DND-41 (cell line): ENCODE results near the gene TMEM134.

Experiments
- ATAC-seq: fragments of 200-7000 bp; cut with Tn5 transposase; 3 replicates; pipeline ENCODE4 v1.9.1; 2021; ENCODE audit warnings: low read depth; ENCODE audit not compliant: insufficient read depth
- DNase-seq: peaks from one replicate; pipeline ENCODE4 v3.0.0-alpha.2; 2020
- H2AFZ ChIP-seq: 2 replicates; pipeline ENCODE4 v1.6.0; 2012; ENCODE audit warnings: low read depth, low read length
- H3K27ac ChIP-seq: 2 replicates; pipeline ENCODE4 v1.5.1; 2012; ENCODE audit warnings: low read length, inconsistent platforms
- H3K27me3 ChIP-seq: fragments of 200-600 bp; sonication (generic); 2 replicates; pipeline ENCODE4 v1.6.0; 2012; ENCODE audit warnings: low read length, mild to moderate bottlenecking, inconsistent platforms; ENCODE audit not compliant: insufficient read depth, poor library complexity
- H3K36me3 ChIP-seq: 2 replicates; pipeline ENCODE4 v1.5.1; 2012; ENCODE audit warnings: low read length, inconsistent platforms; ENCODE audit not compliant: insufficient read depth
- H3K4me1 ChIP-seq: 2 replicates; pipeline ENCODE4 v1.5.1; 2012; ENCODE audit warnings: mild to moderate bottlenecking, low read length; ENCODE audit not compliant: insufficient read depth
- H3K4me2 ChIP-seq: 2 replicates; pipeline ENCODE4 v1.6.0; 2012; ENCODE audit warnings: mild to moderate bottlenecking, moderate library complexity, low read length, inconsistent platforms; ENCODE audit not compliant: insufficient read depth
- H3K4me3 ChIP-seq, 2 experiments: fragments of 200-600 bp in 1 of 2; shearing (Covaris generic) in 1 of 2; 2 replicates each; pipeline ENCODE4 v1.5.1; 2012 to 2016; ENCODE audit warnings: inconsistent platforms in 2 of 2, low read length in 2 of 2, mild to moderate bottlenecking in 2 of 2, low read depth in 1 of 2, moderate library complexity in 1 of 2
- H3K79me2 ChIP-seq: 2 replicates; pipeline ENCODE4 v1.6.0; 2012; ENCODE audit warnings: low read length, inconsistent platforms; ENCODE audit not compliant: insufficient read depth
- H3K9ac ChIP-seq: 2 replicates; pipeline ENCODE4 v1.6.0; 2012; ENCODE audit warnings: low read depth, mild to moderate bottlenecking, inconsistent platforms, low read length, moderate library complexity
- H3K9me3 ChIP-seq: 2 replicates; pipeline ENCODE4 v1.5.1; 2012; ENCODE audit warnings: low read length, moderate library complexity, mild to moderate bottlenecking, inconsistent platforms; ENCODE audit not compliant: insufficient read depth, severe bottlenecking
- H4K20me1 ChIP-seq: 2 replicates; pipeline ENCODE4 v1.6.0; 2012; ENCODE audit warnings: low read length; ENCODE audit not compliant: insufficient read depth
- EZH2 ChIP-seq: IDR thresholded peaks from 3 replicates; pipeline ENCODE4 v1.6.1; 2012; ENCODE audit warnings: borderline replicate concordance, low read depth, mild to moderate bottlenecking, moderate library complexity, low read length, inconsistent platforms; ENCODE audit not compliant: severe bottlenecking
- TF ChIP-seq, protein P1 (sequence below): IDR thresholded peaks from 2 replicates; pipeline ENCODE4 v1.5.1; 2012; ENCODE audit warnings: borderline replicate concordance, low read length, moderate library complexity, mild to moderate bottlenecking; ENCODE audit not compliant: poor library complexity, severe bottlenecking; ENCODE audit errors: extremely low read depth

The TMEM134 gene

DNA sequence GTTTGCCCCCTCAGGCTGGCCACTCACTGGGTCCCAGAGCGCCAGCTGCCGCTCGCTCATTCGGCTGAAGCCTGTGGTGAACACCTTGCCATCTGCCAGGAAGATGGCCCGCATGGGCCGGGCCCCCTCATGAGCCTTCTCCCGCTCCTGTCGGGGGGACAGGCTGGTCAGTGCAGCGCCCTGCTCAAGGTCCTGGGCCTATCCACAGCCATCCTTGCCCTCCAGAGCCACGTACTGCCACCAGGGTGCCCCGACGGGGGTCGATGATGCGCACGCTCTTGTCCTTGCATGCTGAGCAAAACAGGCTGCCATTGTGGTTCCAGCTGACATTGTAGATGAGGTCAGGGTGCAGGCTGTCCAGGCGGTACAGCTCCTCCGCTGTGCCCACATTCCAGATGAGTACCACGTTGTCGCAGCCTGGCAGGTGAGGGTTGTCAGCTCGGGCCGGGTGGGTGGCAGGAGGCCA lies 27.9 kb downstream of the TMEM134 start:
- Histone ChIP-seq H4K20me1 (peaks cover 11% of the 10 kb centered on the region), H3K27ac (peak overlapping the region; percentile 59), H3K4me1 (peaks cover 64% of the 10 kb centered on the region), H3K4me2 (no peak overlapping the region), H3K4me3 (no peak overlapping the region), H2AFZ (no peak overlapping the region), H3K36me3 (peaks cover 31% of the 10 kb centered on the region), H3K79me2 (peaks cover 49% of the 10 kb centered on the region), H3K27me3 (no peaks in the 10 kb centered on the region), H3K9me3 (no peaks in the 10 kb centered on the region), H3K9ac (no peak overlapping the region)
- ATAC-seq (no peak), DNase-seq (peak; percentile 18)
- TF ChIP-seq EZH2, result no peak
- TF ChIP-seq, protein P1, sequence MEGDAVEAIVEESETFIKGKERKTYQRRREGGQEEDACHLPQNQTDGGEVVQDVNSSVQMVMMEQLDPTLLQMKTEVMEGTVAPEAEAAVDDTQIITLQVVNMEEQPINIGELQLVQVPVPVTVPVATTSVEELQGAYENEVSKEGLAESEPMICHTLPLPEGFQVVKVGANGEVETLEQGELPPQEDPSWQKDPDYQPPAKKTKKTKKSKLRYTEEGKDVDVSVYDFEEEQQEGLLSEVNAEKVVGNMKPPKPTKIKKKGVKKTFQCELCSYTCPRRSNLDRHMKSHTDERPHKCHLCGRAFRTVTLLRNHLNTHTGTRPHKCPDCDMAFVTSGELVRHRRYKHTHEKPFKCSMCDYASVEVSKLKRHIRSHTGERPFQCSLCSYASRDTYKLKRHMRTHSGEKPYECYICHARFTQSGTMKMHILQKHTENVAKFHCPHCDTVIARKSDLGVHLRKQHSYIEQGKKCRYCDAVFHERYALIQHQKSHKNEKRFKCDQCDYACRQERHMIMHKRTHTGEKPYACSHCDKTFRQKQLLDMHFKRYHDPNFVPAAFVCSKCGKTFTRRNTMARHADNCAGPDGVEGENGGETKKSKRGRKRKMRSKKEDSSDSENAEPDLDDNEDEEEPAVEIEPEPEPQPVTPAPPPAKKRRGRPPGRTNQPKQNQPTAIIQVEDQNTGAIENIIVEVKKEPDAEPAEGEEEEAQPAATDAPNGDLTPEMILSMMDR, result no peak

DNA sequence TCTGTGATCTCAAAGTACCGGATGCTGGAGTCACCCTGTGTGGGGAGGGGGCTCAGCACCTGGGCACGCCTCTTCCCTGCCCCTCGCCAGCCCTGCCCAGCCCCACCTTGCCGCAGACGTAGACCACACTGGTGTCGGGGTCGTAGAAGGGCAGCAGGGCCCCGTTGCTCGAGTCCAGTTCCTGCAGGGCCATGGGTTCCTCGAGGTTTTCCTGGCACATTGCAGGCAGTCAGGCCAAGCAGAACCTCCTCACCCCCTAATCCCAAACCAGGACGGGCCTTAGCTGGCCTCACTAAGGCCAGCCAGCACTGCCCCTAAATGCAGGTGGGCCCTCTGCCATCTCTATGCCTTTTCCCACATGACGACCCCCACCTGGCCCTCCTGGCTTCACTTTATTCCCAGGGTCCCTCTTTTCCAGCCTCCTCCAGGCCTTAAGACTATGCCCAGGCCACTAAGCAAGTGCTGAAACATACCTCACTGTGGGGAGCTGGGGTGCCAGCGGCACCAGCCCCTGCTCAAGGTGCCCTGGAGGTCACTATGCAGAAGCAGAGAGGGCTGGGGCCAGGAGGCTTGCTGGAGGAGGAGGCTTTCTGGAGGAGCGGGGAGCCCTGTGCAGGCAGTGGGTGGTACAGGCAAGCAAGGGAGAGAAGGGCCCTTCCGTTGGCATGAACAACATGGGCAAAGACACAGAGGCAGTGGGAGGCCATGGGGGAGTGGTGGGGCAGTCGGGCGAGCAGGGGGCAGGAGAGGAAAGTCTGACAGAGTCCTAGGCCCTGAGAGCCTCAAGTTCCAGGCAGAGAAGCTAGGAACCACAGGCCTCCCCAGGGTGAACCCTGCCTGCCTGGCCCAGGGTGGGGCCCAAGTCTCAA lies 28.6 kb downstream of the TMEM134 start:
- no peak for TF ChIP-seq EZH2
- TF ChIP-seq, protein P1, result no peak
- 0 out of 2 replicates have a peak overlapping the region, but pooled peaks have one; percentile 7 for H3K9ac ChIP-seq
- peak overlapping the region; percentile 59 for H3K27ac ChIP-seq
- H3K36me3 ChIP-seq, result peaks cover 38% of the 10 kb centered on the region
- H3K4me3 ChIP-seq, result no peak overlapping the region
- peaks cover 55% of the 10 kb centered on the region for H3K79me2 ChIP-seq
- peaks cover 69% of the 10 kb centered on the region for H3K4me1 ChIP-seq
- DNase-seq, result peak; percentile 23
- H2AFZ ChIP-seq, result no peak overlapping the region
- H3K9me3 ChIP-seq, result no peaks in the 10 kb centered on the region
- ATAC-seq, result no peak
- no peaks in the 10 kb centered on the region for H3K27me3 ChIP-seq
- peaks cover 18% of the 10 kb centered on the region for H4K20me1 ChIP-seq
- H3K4me2 ChIP-seq, result no peak overlapping the region

DNA sequence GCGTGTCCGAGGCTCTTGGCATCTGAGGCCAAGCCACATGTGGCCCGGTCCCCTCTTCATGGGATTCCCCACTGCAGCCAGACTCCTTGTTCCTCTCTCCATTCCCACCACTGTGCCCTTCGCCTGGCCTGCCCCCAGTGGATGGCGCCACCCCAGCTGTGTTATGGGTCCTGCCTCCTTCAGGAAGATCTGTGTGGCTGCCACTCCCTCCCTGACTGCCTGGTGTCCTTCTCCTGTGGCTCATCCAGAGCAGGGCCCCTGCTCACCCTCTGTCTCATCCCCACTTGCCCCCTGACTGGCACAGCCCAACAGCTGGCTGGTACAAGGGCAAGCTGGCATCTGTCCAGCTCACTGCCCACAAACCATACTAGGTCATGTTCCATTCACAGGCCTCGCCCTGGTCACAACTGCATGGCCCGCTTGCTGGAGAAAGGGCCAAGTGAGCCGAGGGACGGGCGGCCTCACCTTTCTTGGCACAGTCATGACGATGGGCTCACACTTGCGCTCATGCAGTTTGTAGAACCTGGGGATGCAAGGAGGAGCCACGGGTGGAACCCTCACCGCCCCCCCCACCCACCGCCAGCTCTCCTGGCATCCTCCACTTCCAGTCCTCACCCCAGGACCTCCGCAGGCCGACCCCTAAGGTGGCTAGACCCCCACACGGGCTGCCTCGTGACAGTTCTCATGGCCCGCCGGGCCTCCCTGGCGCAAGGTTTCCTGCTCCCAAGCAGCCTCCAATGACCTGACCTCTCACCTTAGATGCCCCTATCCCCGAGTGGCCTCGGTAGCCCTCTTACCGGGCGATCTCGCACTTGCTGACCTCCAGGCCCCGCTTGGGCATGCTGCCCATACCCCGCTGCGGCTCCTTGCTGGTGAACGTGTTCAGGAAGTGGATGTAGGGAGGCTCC lies 29.5 kb downstream of the TMEM134 start:
- peak; percentile 52 for DNase-seq

More for the DNA sequence above, 29.5 kb downstream of the TMEM134 start:
- peaks cover 58% of the 10 kb centered on the region for H3K79me2 ChIP-seq
- H3K36me3 ChIP-seq, result peaks cover 47% of the 10 kb centered on the region
- no peak for ATAC-seq
- H3K27me3 ChIP-seq, result no peaks in the 10 kb centered on the region
- no peaks in the 10 kb centered on the region for H3K9me3 ChIP-seq
- H3K4me1 ChIP-seq, result peaks cover 69% of the 10 kb centered on the region
- H2AFZ ChIP-seq, result no peak overlapping the region
- H3K4me3 ChIP-seq, result 0 out of 4 replicates have a peak overlapping the region, but pooled peaks of 1 of the 2 experiments have one; percentile 20
- TF ChIP-seq, protein P1, result peak; percentile 60
- no peak for TF ChIP-seq EZH2
- H3K4me2 ChIP-seq, result peak overlapping the region; percentile 99; the same call in 1 of the 2 replicates
- H3K27ac ChIP-seq, result peak overlapping the region; percentile 100
- peak overlapping the region; percentile 99; the same call in 1 of the 2 replicates for H3K9ac ChIP-seq
- peaks cover 27% of the 10 kb centered on the region for H4K20me1 ChIP-seq
